ENCODE measurements around the gene AVL9. TPM values are rescaled to one million over a fixed set of nuclear protein-coding genes. Genes with fewer than 3 reads are reported as not detected.
"Not testable (repeated sequence)": the region's sequence is repeated elsewhere in the genome, so short reads cannot be mapped to it uniquely, and the experiment has no call there.

The AVL9 gene
- total and polyA plus RNA-seq, 7 donors = 15.6 to 35.1 (median 21.6) TPM

GRCh38 chr7:32490127-32490796 lies 5.0 kb upstream of the AVL9 start, which contains the start of gene LSM5:
Gene LSM5 (minus strand): TSS chr7:32490380. CDS start chr7:32490365, 15 bp downstream.
- Histone ChIP-seq H3K27me3 (no peaks in the 10 kb centered on the region), H3K9me3 (no peaks in the 10 kb centered on the region), H3K27ac (peak within 1 kb of the TSS; percentile 77 to 89 (median 86)), H3K4me1 (peaks cover 0 to 25% (median 18%) of the 10 kb centered on the region in 4 donors), H3K4me3 (peak within 1 kb of the TSS; percentile 61 to 88 (median 69)), H3K36me3 (peaks cover 0 to 18% (median 9%) of the 10 kb centered on the region in 4 donors)
- DNase-seq = peak; percentile 94
- intact Hi-C loops (cut with DNase I) = loop anchor here (5.0 to 10.0 kb wide), 4 partner anchors 95 to 575 kb away; partner anchors contain the start of genes KBTBD2 and NT5C3A
- TF ChIP-seq CTCF (IDR thresholded peaks at IDR 0.05) = no peak
- TF ChIP-seq POLR2A (IDR thresholded peaks at IDR 0.05) = no peak
- TF ChIP-seq POLR2AphosphoS5 (IDR thresholded peaks at IDR 0.05) = peak; percentile 22 to 82 (median 64)
- TF ChIP-seq EP300 (IDR thresholded peaks at IDR 0.05) = no peak
- 0% methylated on average over 38 of the region's 38 CpGs for WGBS, 2 donors

- Histone ChIP-seq H3K36me3 (no peaks in the 10 kb centered on the region), H3K4me3 (peak overlapping the region; percentile 79 to 99 (median 94)), H3K9me3 (no peaks in the 10 kb centered on the region), H3K27ac (peak overlapping the region; percentile 92 to 99 (median 97)), H3K27me3 (no peaks in the 10 kb centered on the region), H3K4me1 (peaks cover 0 to 27% (median 16%) of the 10 kb centered on the region in 4 donors)
- intact Hi-C loops (cut with DNase I) = loop anchor here (5.0 to 10.0 kb wide), 5 partner anchors 90 to 632 kb away; partner anchors contain the start of genes BBS9, KBTBD2 and NT5C3A
- TF ChIP-seq EP300 (IDR thresholded peaks at IDR 0.05) (no peak), POLR2A (IDR thresholded peaks at IDR 0.05) (peak in 1 of 2 donors; percentile 7), POLR2AphosphoS5 (IDR thresholded peaks at IDR 0.05) (peak in 1 of 4 donors; percentile 31)
- WGBS, 2 donors = 0% methylated on average over 14 of the region's 14 CpGs
- DNase-seq = no peak
Measured at GRCh38 chr7:32494946-32495297, 367 bp upstream of the AVL9 start.

GRCh38 chr7:32496052-32496813 lies 944 bp downstream of the AVL9 start:
- H3K36me3 ChIP-seq = no peaks in the 10 kb centered on the region
- H3K9me3 ChIP-seq = no peaks in the 10 kb centered on the region
- intact Hi-C loops (cut with DNase I) = loop anchor here (5.0 to 10.0 kb wide), 4 partner anchors 89 to 631 kb away; partner anchors contain the start of genes BBS9 and NT5C3A
- DNase-seq = no peak
- no peaks in the 10 kb centered on the region for H3K27me3 ChIP-seq
- H3K4me3 ChIP-seq = peak overlapping the region; percentile 79 to 99 (median 94)
- WGBS, 2 donors = 4 to 5% methylated on average over 10 of the region's 10 CpGs
- TF ChIP-seq POLR2A (IDR thresholded peaks at IDR 0.05) (no peak), POLR2AphosphoS5 (IDR thresholded peaks at IDR 0.05) (no peak), EP300 (IDR thresholded peaks at IDR 0.05) (no peak), CTCF (IDR thresholded peaks at IDR 0.05) (no peak)
- H3K27ac ChIP-seq = peak overlapping the region; percentile 92 to 99 (median 97)
- peaks cover 0 to 33% (median 23%) of the 10 kb centered on the region in 4 donors for H3K4me1 ChIP-seq

GRCh38 chr7:32499755-32500154 lies 4.5 kb downstream of the AVL9 start:
- not testable (repeated sequence) for H3K27ac ChIP-seq, H3K36me3 ChIP-seq, H3K27me3 ChIP-seq, H3K9me3 ChIP-seq, H3K4me3 ChIP-seq, DNase-seq
- intact Hi-C loops (cut with DNase I) = loop anchor here (5.0 to 10.0 kb wide), 4 partner anchors 85 to 628 kb away; partner anchors contain the start of genes BBS9 and NT5C3A
- WGBS, 2 donors = 55 to 96% methylated on average over 2 of the region's 2 CpGs
- H3K4me1 ChIP-seq = peaks cover 0 to 38% (median 24%) of the 10 kb centered on the region in 4 donors

GRCh38 chr7:32500216-32500615 lies 4.9 kb downstream of the AVL9 start:
- H3K27me3 ChIP-seq; H3K4me3 ChIP-seq; H3K9me3 ChIP-seq; DNase-seq; H3K27ac ChIP-seq; intact Hi-C loops (cut with DNase I); H3K36me3 ChIP-seq: not testable (repeated sequence)
- peaks cover 0 to 38% (median 24%) of the 10 kb centered on the region in 4 donors for H3K4me1 ChIP-seq
- 95 to 98% methylated on average over 1 of the region's 1 CpG for WGBS, 2 donors

- Histone ChIP-seq H3K27ac (no peak overlapping the region), H3K9me3 (no peaks in the 10 kb centered on the region), H3K4me3 (no peak overlapping the region), H3K27me3 (no peaks in the 10 kb centered on the region), H3K36me3 (no peaks in the 10 kb centered on the region), H3K4me1 (peaks cover 0 to 37% (median 24%) of the 10 kb centered on the region in 4 donors)
- no peak for TF ChIP-seq POLR2AphosphoS5 (IDR thresholded peaks at IDR 0.05)
- no peak for TF ChIP-seq POLR2A (IDR thresholded peaks at IDR 0.05)
- TF ChIP-seq CTCF (IDR thresholded peaks at IDR 0.05) = no peak
- TF ChIP-seq EP300 (IDR thresholded peaks at IDR 0.05) = no peak
- DNase-seq = no peak
- intact Hi-C loops (cut with DNase I) = no loop called here
- 29 to 54% methylated on average over 1 of the region's 1 CpG for WGBS, 2 donors
Measured at GRCh38 chr7:32500922-32501341, 5.6 kb downstream of the AVL9 start.

Data from sigmoid colon (tissue), 7 donors.